ENCODE data around the gene GALM.
"Not testable (repeated sequence)": the region's sequence is repeated elsewhere in the genome, so short reads cannot be mapped to it uniquely, and the experiment has no call there.

GALM gene

DNA sequence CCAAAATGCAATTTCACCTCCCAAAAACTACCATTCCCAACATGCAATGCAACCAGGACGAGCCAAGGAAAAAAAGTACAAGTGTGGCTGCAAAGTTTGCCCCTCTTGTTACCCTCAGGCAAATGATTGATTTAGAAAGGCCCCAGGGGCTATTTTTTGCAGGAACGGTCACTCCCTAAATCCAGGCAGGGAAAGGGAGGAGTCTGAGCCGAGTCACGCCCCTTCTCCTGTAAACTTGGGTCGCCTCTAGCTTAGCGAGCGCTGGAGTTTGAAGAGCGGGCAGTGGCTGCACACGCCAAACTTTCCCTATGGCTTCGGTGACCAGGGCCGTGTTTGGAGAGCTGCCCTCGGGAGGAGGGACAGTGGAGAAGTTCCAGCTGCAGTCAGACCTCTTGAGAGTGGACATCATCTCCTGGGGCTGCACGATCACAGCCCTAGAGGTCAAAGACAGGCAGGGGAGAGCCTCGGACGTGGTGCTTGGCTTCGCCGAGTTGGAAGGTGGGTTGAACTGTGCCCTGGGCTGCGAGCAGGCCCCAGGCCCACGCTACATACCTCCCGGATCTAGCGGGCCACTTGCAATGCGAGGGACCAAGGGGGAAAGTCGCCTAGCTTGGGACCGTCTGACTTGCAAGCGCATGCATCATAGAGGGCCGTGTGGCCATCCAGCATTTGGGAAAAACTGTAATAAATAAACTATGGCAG, at the start of gene GALM:
TSS of gene GALM (plus strand) at position 261 of the 702 bp plus-strand sequence. CDS start at position 309, 48 bp downstream.
- peak; percentile 48 for DNase-seq (ENCODE audit: low spot score)

- no peak for DNase-seq (ENCODE audit: low spot score)
Observed at GRCh38 chr2:38617301-38617700, 48.6 kb upstream of the GALM start.

DNA sequence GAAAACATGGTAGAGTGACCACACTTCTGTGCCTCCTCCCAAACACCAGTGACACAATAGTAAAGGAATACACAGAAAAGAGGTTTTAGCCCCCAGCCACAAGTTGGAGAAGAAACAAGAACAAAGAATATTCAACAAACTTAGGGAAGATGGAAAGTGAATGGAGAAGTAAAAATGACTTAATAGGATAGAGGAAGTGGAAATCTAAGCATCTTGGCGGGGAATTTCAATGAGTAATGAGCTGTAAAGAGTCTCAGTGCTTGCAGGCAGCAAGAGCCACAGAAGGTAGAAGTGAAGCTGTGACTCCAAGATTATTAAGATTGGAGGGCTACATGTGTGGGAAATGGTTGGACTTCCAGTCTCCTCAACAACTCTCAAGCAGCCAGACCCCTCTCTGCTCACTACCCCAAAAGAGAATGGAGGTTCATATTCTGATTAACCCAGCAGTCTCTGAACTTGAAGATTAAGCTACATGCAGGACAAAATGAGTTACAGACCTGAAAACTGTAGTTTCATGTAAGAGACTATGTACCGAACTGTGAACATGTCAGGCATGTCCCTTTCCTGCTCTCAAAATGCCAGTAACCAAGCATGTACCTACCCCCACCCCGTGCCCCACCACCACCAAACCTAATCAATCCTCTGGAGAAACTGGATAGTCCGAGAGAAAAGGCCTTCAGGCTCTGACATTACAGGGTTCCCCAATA, 46.3 kb upstream of the GALM start:
- no peak for DNase-seq (ENCODE audit: low spot score)

DNA sequence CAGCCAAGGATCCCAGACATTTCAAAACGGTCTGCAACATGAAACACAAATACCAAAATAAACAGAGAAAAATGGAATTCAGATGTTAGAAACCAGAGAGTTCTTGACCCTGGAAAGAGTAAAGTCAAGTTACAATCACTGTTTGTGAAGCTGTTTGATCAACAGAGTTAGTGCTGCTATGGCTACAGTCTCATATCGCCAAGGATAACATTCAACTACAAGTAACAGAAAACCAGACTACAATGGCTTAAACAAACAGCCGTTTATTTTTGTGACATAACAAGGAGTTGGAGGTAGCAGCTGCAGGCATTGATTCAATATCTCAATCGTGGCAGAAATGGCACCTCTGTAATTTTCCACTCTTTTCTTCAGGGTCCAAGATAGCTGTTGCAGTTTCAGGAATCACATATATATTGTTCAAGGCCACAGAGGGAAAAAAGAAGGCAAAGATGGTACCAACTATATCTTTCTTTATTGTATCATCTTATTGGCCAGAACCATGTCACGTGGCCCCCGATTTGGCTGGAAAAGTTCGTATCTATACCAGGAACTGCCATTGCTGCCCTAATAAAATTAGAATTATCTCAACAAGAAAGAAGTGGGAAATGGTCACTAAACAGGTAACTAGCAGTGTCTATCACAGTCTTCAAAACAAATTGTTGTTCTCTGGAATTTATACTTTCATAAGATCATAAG, 45.5 kb upstream of the GALM start:
- no peak for DNase-seq (ENCODE audit: low spot score)

GRCh38 chr2:38621018-38621417, 44.9 kb upstream of the GALM start:
- DNase-seq (ENCODE audit: low spot score): no peak

GRCh38 chr2:38622210-38622609, 43.7 kb upstream of the GALM start:
- no peak for DNase-seq (ENCODE audit: low spot score)

- no peak for DNase-seq (ENCODE audit: low spot score)
Observed at GRCh38 chr2:38626326-38627035, 39.4 kb upstream of the GALM start.

DNA sequence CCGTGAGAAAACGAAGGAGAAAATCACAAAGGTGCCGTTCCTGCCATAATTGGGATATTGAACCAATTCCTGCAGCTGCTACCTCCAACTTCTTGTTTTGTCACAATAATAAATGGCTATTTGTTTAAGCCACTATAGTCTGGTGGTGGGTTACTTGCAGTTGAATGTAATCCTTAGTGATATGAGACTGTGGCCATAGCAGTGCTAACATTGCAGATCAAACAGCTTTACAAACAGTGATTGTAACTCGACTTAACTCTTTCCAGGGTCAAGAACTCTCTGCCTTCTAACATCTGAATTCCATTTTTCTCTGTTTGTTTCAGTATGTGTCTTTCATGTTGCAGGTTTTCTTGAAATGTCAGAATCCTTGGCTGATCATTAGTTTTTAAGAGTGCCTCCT, 38.5 kb upstream of the GALM start:
- DNase-seq (ENCODE audit: low spot score): no peak

DNA sequence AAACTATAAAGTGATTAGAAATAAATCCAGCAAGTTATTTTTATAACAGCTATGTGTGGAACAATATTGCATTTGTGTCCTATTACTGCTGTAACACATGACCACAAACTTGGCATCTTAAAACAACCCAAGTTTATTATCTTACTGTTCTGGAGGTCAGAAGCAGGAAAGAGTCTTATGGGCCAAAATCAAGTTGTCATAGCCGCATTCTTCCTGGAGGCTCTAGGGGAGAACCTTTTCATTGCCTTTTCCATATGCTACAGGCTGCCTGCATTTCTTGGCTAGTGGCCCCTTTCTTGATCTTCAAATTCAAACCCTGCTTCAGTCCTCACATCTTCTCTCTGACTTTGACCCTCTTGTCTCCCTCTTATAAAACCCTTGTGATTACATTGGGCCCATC, 36.2 kb upstream of the GALM start:
- DNase-seq (ENCODE audit: low spot score): no peak

DNA sequence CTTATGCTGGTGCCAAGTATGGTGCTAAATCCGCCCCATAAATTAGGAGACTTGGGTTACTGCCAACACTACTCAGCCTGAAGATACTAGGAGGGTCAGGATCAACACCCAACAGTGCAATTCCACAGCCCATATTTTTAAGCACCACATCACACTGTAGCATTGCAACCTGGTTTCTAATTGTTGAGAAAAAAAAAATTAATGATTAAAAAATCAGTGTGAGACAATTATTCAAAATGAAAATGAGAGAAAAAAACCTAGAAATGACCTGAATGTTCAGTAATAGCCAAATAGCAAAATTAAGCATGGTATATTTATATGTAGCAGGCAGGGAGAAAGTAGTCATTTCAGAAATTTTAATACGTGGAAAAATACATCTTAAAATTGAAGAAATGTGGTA, 33.9 kb upstream of the GALM start:
- DNase-seq (ENCODE audit: low spot score): no peak

DNA sequence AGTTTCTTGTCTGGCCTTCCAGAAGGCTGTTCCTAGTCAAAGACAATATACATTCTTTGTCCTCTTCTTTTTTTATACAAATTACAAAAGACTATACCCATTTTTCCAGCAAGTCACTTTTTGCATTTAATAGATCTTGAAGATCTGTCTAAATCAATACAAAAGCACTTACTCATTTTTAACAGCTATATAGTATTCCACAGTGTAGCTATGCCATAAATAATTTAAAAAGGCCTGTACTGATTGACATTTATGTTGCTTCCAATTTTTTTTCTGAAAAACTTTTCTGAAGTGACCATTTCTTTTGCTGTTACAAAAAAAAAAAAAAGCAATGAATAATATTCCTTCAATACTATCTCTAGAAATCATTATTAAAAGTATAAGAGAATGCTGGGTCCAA, 32.9 kb upstream of the GALM start:
- no peak for DNase-seq (ENCODE audit: low spot score)

GRCh38 chr2:38633895-38634294, 32.0 kb upstream of the GALM start:
- DNase-seq (ENCODE audit: low spot score): no peak

DNA sequence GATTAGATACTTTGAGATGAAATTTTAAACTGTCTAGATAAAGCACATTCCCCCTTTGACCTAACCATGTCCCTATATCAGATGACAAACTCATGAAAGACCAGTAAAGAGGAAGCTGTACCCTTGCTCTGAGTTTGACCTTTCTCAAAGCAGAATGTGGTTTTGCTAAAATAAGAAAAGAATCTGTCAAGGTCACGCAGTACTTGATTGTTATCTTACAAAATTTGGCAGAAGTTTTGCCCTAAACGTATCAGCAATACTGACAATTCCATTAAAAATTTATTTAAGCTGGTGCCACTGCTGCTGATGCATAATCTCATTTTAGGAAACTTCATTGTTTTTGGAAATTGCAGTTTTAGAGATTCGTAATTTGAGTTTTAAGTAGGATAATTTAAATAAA, 31.2 kb upstream of the GALM start:
- DNase-seq (ENCODE audit: low spot score): no peak

- no peak for DNase-seq (ENCODE audit: low spot score)
Observed at GRCh38 chr2:38635139-38635538, 30.8 kb upstream of the GALM start.

GRCh38 chr2:38636069-38636468, 29.8 kb upstream of the GALM start:
- no peak for DNase-seq (ENCODE audit: low spot score)

GRCh38 chr2:38642373-38643017, 23.4 kb upstream of the GALM start:
- not testable (repeated sequence) for DNase-seq (ENCODE audit: low spot score)

DNA sequence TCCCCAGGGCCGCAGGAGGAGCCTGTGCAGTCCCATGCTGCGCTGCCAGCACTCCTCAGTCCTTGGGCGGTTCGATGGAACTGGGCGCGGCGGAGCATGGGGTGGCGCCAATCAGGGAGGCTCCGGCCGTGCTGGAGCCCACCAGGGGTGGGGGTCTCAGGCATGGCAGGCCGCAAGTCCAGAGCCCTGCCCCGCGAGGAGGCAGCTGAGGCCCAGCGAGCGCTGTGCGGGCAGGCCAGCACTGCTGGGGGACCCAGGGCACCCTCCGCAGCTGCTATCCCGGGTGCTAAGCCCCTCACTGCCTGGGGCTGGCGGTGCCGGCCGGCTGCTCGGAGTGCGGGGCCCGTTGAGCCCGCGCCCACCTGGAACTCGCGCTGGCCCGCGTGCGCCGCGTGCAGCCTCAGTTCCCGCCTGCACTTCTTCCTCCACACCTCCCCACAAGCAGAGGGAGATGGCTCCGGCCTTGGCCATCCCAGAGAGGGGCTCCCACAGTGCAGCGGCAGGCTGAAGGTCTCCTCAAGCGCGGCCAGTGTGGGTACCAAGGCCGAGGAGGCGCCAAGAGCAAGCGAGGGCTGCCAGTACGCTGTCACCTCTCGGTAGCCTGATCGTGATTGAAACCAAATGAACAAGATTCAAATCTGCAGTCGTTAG, 22.8 kb upstream of the GALM start:
- no peak for DNase-seq (ENCODE audit: low spot score)

- DNase-seq (ENCODE audit: low spot score): not testable (repeated sequence)
Observed at GRCh38 chr2:38643683-38644511, 22.0 kb upstream of the GALM start.

DNA sequence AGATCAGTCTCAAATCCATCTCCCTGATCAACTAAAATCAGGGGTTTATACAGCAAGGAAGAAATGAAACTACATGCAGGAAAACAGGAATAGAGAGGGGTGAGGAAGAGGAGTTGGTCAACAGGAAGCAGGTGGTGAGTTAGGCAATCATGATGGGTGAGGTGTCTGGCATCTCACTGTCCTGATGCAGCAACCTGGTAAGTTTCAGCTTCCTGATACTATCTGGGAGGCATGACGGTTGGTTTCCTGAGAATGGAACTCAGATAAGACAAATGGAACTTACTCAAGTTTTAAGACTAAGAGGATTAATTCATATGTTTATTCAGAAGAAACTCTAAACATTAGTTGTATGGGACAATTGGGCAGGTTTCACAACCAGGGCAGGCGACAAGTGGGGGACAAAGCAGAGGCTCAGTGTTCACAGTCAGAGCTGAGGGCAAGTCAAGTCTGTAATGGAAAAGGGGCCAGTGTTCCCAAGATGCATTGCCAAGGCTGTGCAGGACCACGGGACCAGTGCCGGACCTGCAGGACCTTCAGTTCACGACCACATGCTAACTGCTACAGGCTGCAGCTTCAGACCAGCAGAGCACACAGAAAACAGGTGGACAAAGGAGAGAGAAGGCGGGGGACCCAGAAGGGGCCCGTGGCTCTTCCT, 17.7 kb upstream of the GALM start:
- no peak for DNase-seq (ENCODE audit: low spot score)

DNA sequence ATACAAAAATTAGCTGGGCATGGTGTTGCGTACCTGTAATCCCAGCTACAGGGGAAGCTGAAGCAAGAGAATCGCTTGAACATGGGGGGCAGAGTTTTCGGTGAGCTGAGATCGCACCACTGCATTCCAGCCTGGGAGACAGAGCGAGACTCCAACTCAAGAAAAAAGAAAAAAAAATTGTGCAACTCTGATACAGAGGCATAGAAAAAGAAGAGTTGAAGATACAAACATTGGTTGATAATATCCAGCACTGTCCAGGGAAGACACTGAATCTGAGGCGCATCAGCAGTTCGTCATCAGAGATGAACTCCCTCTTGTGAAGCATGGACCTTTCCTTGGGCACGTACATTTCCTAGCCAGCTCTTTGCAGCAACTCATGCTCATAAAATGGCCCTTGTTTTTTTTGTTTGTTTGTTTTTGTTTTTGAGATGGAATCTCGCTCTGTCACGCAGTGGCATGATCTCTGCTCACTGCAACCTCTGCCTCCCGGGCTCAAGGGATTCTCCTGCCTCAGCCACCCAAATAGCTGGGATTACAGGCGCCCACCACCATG, 16.7 kb upstream of the GALM start:
- no peak for DNase-seq (ENCODE audit: low spot score)
